HUES48 (cell line): ENCODE results near the gene MEN1.
"Not testable (repeated sequence)": the region's sequence is repeated elsewhere in the genome, so short reads cannot be mapped to it uniquely, and the experiment has no call there.

Experiments used
- H3K27ac ChIP-seq: one replicate; pipeline ENCODE4 v1.7.0; 2013; ENCODE audit warnings: low read depth, low read length, inconsistent platforms
- H3K27me3 ChIP-seq: 2 replicates; pipeline ENCODE4 v1.6.1; 2013; ENCODE audit warnings: mild to moderate bottlenecking, low read length; ENCODE audit not compliant: control insufficient read depth, insufficient read depth
- H3K36me3 ChIP-seq: 2 replicates; pipeline ENCODE4 v1.6.1; 2013; ENCODE audit warnings: low read length; ENCODE audit not compliant: control insufficient read depth, insufficient read depth
- H3K4me1 ChIP-seq: 2 replicates; pipeline ENCODE4 v1.6.1; 2013; ENCODE audit warnings: mild to moderate bottlenecking, low read length; ENCODE audit not compliant: control insufficient read depth, insufficient read depth
- H3K4me3 ChIP-seq: 2 replicates; pipeline ENCODE4 v1.5.1; 2013; ENCODE audit warnings: mild to moderate bottlenecking, low read depth, low read length
- H3K9ac ChIP-seq: 2 replicates; pipeline ENCODE4 v1.6.1; 2013; ENCODE audit warnings: mild to moderate bottlenecking, low read depth, low read length, moderate library complexity
- H3K9me3 ChIP-seq: 2 replicates; pipeline ENCODE4 v1.6.1; 2013; ENCODE audit warnings: low read length; ENCODE audit not compliant: control insufficient read depth, insufficient read depth

MEN1 gene

DNA sequence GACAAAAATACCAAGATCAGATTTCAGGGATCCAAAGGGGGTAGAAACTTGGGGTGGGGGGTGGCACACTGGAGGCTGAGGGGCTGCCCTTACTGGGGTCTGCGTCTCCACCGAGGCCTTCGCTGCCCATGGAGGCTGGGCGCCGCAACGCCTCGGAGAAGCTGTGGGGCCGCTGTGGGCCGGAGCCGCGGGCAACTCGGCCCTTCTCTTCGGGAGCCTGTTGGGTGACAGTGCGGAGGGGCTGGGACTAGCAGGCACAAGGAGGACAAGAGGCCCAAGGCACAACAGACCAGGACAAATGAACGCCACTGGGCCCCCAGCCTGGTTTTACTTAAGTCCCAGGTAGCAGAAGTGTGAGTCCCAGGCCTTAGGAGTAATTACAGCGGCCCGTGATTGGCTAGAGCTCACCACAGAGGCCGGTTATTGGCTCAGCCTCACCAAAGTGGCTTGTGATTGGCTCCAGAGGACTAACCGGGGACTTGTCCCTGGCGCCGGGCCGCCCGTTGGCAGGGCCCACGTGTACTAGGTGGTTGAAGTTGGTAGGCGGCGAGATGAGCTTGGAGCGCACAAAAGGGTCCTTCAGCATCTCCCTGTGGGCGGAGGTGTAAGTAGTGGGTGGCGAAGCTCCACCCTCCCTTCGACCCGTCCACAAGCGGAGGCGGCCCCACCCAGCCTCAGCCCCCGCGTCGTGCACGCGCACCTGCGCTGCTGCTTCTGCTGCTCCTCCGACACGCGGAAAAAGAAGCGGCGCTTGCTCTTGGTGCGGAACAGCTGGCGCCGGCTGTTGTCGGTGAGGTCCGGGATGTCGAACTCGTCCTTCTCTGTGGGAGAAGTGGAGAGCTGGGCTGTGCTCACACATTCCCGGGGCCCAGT, 16.5 kb upstream of the MEN1 start:
- Histone ChIP-seq H3K27ac (no peak overlapping the region), H3K36me3 (peaks cover 38% of the 10 kb centered on the region), H3K4me3 (no peak overlapping the region), H3K9me3 (no peaks in the 10 kb centered on the region), H3K9ac (no peak overlapping the region), H3K4me1 (no peaks in the 10 kb centered on the region), H3K27me3 (no peaks in the 10 kb centered on the region)

DNA sequence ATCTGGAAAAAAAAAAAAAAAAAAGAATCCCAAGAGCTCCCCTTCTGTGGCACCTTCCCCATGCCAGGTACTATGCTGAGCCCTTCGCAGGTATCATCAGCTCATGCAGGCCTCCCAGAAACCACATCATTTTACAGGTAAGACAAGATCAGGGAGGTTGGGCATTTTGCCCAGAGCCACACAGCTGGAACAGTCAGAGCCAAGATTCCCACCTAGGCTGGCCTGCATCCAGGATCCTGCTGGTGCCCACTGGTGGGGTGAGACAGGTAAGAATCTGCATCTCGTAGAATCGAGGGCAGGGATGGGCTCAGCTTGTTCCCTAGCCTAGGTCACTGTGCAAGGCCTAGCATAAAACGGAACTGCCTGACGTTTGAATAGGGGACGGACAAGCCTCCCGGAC, 15.7 kb upstream of the MEN1 start:
- no peak overlapping the region for H3K9ac ChIP-seq

DNA sequence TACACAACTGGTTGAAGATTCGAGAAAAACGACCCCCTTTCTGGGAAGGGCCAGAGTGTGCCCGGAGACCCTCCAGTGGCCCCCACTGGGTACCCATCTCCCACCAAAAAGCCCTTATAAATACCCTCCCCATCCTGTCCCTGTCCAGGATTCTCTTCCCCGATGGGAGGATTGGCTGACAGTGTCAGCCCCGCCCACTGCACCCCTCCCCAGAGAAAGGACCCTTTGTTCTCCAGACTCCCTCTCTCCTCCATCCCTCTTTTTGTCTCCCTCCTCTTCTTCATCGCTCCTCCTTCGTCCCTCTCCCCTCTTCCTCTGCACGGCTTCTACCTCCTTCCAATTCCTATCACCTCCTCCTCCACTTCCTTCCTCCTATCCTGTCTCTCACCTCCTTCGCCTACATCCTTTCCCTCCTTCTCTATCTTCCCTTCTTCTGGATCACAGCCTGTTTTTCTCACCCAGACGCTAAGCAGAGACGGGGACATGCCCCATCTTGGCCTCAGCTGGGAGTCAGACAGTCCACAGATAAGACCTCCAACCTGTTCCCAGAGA, 13.3 kb upstream of the MEN1 start:
- Histone ChIP-seq H3K4me3 (no peak overlapping the region), H3K9ac (no peak overlapping the region), H3K27me3 (no peaks in the 10 kb centered on the region), H3K4me1 (no peaks in the 10 kb centered on the region), H3K9me3 (no peaks in the 10 kb centered on the region), H3K36me3 (peaks cover 12% of the 10 kb centered on the region; the same call in 1 of the 2 replicates), H3K27ac (no peak overlapping the region)

More for the DNA sequence above, 15.7 kb upstream of the MEN1 start:
- Histone ChIP-seq H3K27ac (no peak overlapping the region), H3K9me3 (no peaks in the 10 kb centered on the region), H3K4me1 (no peaks in the 10 kb centered on the region), H3K4me3 (no peak overlapping the region), H3K27me3 (no peaks in the 10 kb centered on the region), H3K36me3 (peaks cover 30% of the 10 kb centered on the region)

DNA sequence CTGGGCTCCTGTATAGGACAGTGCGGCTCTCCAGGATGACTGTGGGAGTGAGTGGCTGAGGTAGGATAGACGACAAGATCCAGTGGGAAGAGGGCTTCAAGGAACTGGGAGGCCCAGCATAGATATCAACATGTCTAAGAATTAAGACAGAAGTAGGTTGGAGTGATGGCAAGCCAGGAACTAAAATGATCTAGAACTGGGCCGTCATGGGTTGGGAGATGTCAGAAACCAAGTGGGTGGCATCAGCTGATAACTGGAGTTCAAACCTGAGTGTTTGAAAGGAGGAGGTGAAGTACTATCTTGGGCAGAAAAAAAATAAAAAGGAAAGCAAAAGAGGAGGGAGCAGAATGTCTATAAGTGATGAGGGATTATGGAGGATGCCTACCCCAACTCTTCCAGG, 7.1 kb upstream of the MEN1 start:
- no peak overlapping the region for H3K9ac ChIP-seq
- no peak overlapping the region for H3K4me3 ChIP-seq
- H3K27me3 ChIP-seq = no peaks in the 10 kb centered on the region
- no peaks in the 10 kb centered on the region for H3K36me3 ChIP-seq
- H3K4me1 ChIP-seq = no peaks in the 10 kb centered on the region
- no peaks in the 10 kb centered on the region for H3K9me3 ChIP-seq
- no peak overlapping the region for H3K27ac ChIP-seq

DNA sequence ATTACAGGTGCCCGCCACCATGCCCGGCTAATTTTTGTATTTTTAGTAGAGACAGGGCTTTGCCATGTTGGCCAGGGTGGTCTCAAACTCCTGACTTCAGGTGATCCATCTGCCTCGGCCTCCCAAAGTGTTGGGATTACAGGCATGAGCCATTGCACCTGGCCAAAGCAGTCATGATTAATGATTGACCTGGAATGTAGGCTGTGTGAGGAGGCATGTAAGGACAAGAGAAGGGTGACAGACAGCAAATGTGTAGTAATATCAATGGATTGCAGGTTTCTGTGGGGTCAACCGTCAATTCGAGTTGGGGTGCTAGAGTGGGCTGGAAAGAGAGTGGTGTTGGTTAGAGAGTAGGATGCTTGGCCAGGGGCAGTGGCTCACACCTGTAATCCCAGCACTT, 5.1 kb upstream of the MEN1 start:
- not testable (repeated sequence) for H3K9ac ChIP-seq, H3K4me3 ChIP-seq, H3K9me3 ChIP-seq, H3K36me3 ChIP-seq, H3K27me3 ChIP-seq, H3K4me1 ChIP-seq, H3K27ac ChIP-seq

DNA sequence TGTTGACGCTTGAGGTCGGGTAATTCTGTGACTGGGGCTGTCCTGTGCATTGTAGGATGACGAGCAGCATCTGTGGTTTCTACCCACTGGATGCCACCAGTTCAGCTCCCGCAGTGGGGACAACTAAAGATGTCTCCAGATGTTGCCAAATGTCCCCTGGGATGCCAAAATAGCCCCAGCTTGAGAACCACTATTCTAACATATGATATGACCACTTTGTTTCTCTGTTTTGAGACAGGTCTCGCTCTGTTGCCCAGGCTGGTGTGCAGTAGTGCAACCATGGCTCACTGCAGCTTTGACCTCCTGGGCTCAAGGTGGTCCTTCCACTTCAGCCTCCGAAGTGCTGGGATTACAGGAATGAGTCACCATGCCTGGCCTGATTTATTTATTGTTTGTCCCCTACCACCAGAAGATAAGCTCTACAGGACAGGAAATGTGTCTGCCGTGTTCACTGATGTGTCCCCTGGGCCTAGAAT, 4.4 kb upstream of the MEN1 start:
- H3K27me3 ChIP-seq = no peaks in the 10 kb centered on the region
- H3K9ac ChIP-seq = no peak overlapping the region
- no peaks in the 10 kb centered on the region for H3K36me3 ChIP-seq
- H3K4me3 ChIP-seq = no peak overlapping the region
- no peaks in the 10 kb centered on the region for H3K4me1 ChIP-seq
- H3K27ac ChIP-seq = no peak overlapping the region
- no peaks in the 10 kb centered on the region for H3K9me3 ChIP-seq

DNA sequence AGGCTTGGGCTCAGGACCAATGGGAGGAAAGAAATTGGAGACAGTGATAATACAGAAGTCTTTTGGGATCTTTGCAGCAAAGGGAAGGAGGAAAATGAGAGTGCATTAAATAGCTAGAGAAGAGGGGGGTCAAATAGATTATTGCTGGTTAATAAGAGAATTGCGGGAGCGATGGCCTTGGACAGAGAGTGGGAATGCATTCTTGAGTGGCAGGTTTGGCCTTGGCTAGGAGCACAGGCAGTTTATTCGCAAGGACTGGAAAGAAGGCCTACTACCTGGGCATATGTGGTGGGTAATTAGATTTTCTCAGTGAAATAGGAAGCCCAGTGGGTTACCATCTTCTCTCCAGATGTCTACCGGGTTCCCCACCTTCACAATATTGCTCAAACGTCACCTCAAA, 3.5 kb upstream of the MEN1 start:
- Histone ChIP-seq H3K27me3 (no peaks in the 10 kb centered on the region), H3K27ac (no peak overlapping the region), H3K4me3 (no peak overlapping the region), H3K9ac (no peak overlapping the region), H3K9me3 (no peaks in the 10 kb centered on the region), H3K36me3 (no peaks in the 10 kb centered on the region), H3K4me1 (peaks cover 5% of the 10 kb centered on the region; the same call in 1 of the 2 replicates)

DNA sequence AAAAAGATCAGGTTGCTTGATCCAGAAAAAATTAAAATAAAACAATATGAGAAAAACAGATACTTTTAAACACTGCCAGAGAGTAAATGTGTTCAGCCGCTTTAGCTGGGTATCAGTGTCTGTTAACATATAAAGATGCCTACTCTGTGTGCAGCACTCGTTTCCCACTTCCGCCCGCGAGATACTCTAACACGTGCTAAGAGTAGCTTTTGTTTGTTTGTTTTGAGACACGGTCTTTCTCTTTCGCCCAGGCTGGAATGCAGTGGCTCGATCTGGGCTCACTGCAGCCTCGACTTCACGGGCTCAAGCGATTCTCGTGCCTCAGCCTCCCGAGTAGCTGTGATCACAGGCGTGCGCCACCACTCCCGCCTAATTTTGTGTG, 531 bp upstream of the MEN1 start:
- no peaks in the 10 kb centered on the region for H3K9me3 ChIP-seq
- H3K4me3 ChIP-seq = peak overlapping the region; percentile 49
- peaks cover 5% of the 10 kb centered on the region; the same call in 1 of the 2 replicates for H3K4me1 ChIP-seq
- H3K27me3 ChIP-seq = no peaks in the 10 kb centered on the region
- H3K27ac ChIP-seq = no peak overlapping the region
- H3K36me3 ChIP-seq = peaks cover 25% of the 10 kb centered on the region
- H3K9ac ChIP-seq = no peak overlapping the region

DNA sequence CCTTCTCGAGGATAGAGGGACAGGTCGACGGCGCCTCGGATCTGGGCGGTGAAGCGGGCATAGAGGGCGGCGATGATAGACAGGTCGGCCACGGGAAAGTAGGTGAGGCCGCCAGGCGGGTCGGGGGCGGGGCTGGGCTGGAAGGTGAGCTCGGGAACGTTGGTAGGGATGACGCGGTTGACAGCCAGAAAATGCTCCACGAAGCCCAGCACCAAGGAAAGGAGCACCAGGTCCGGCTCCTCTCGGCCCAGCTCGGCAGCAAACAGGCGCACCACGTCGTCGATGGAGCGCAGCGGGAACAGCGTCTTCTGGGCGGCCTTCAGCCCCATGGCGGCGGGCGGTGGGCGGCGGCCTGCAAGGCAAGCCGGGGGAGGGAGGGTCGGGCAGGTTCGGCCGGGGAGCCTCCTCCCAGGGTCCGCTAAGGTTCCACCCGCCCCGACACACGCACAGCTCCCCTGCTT, 540 bp downstream of the MEN1 start:
- no peak overlapping the region for H3K27ac ChIP-seq
- peak overlapping the region; percentile 77 for H3K4me3 ChIP-seq
- H3K4me1 ChIP-seq = peaks cover 5% of the 10 kb centered on the region; the same call in 1 of the 2 replicates
- H3K9me3 ChIP-seq = no peaks in the 10 kb centered on the region
- H3K9ac ChIP-seq = no peak overlapping the region
- peaks cover 36% of the 10 kb centered on the region for H3K36me3 ChIP-seq
- no peaks in the 10 kb centered on the region for H3K27me3 ChIP-seq

DNA sequence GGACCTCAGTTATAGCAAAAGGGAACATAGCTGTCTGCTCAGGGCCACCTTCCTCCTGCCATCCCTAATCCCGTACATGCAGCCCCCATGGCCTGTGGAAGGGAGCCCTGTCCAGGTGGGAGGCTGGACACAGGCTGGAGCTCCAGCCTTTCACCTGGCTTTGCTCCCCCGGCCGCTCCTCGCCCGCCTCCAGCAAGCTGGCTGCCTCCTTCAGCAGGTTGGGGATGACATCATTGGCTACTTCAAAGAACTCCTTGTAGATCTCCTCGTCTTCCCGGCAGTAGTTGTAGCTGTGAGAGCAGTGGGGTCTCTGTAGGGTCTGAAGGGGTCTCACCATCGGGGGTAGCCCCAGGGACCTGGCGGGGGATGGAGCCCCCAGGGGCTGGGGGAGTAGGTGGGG, 4.9 kb downstream of the MEN1 start:
- Histone ChIP-seq H3K36me3 (peaks cover 43% of the 10 kb centered on the region), H3K4me3 (no peak overlapping the region), H3K27me3 (no peaks in the 10 kb centered on the region), H3K9ac (no peak overlapping the region), H3K9me3 (no peaks in the 10 kb centered on the region), H3K27ac (no peak overlapping the region), H3K4me1 (peaks cover 13% of the 10 kb centered on the region)
